ENCODE measurements around the gene UNC13B.
"Not testable (repeated sequence)": the region's sequence is repeated elsewhere in the genome, so short reads cannot be mapped to it uniquely, and the experiment has no call there.

UNC13B gene

GRCh38 chr9:35374910-35375309 lies 213.1 kb downstream of the UNC13B start:
- DNase-seq (ENCODE audit: low read depth, low spot score): no peak

- no peak for DNase-seq (ENCODE audit: low read depth, low spot score)
Observed at GRCh38 chr9:35380039-35380438, 218.2 kb downstream of the UNC13B start.

GRCh38 chr9:35380619-35381018 lies 218.8 kb downstream of the UNC13B start:
- no peak for DNase-seq (ENCODE audit: low read depth, low spot score)

GRCh38 chr9:35385042-35385441 lies 223.2 kb downstream of the UNC13B start:
- peak; percentile 20 for DNase-seq (ENCODE audit: low read depth, low spot score)

GRCh38 chr9:35395076-35395705 lies 233.4 kb downstream of the UNC13B start:
- DNase-seq (ENCODE audit: low read depth, low spot score): no peak

- no peak for DNase-seq (ENCODE audit: low read depth, low spot score)
Observed at GRCh38 chr9:35395706-35396101, 233.9 kb downstream of the UNC13B start.

GRCh38 chr9:35396560-35397215 lies 234.9 kb downstream of the UNC13B start:
- no peak for DNase-seq (ENCODE audit: low read depth, low spot score)

GRCh38 chr9:35397216-35397698 lies 235.4 kb downstream of the UNC13B start:
- no peak for DNase-seq (ENCODE audit: low read depth, low spot score)

- DNase-seq (ENCODE audit: low read depth, low spot score): no peak
Observed at GRCh38 chr9:35397923-35398322, 236.1 kb downstream of the UNC13B start.

GRCh38 chr9:35398651-35399335 lies 237.0 kb downstream of the UNC13B start:
- no peak for DNase-seq (ENCODE audit: low read depth, low spot score)

GRCh38 chr9:35404865-35405264 lies 243.1 kb downstream of the UNC13B start:
- DNase-seq (ENCODE audit: low read depth, low spot score): no peak

- DNase-seq (ENCODE audit: low read depth, low spot score): no peak
Observed at GRCh38 chr9:35406183-35406959, 244.6 kb downstream of the UNC13B start.

GRCh38 chr9:35407846-35408245 lies 246.0 kb downstream of the UNC13B start:
- DNase-seq (ENCODE audit: low read depth, low spot score): no peak

GRCh38 chr9:35409434-35409833 lies 247.6 kb downstream of the UNC13B start:
- not testable (repeated sequence) for DNase-seq (ENCODE audit: low read depth, low spot score)

GRCh38 chr9:35414889-35415288 lies 253.1 kb downstream of the UNC13B start:
- no peak for DNase-seq (ENCODE audit: low read depth, low spot score)

GRCh38 chr9:35415402-35416097 lies 253.7 kb downstream of the UNC13B start:
- DNase-seq (ENCODE audit: low read depth, low spot score): no peak

- DNase-seq (ENCODE audit: low read depth, low spot score): no peak
Observed at GRCh38 chr9:35416098-35416427, 254.3 kb downstream of the UNC13B start.

- DNase-seq (ENCODE audit: low read depth, low spot score): no peak
Observed at GRCh38 chr9:35422346-35422745, 260.5 kb downstream of the UNC13B start.

- DNase-seq (ENCODE audit: low read depth, low spot score): no peak
Observed at GRCh38 chr9:35422753-35423152, 260.9 kb downstream of the UNC13B start.

- DNase-seq (ENCODE audit: low read depth, low spot score): no peak
Observed at GRCh38 chr9:35423499-35423898, 261.7 kb downstream of the UNC13B start.
